ENCODE data around the gene DPYSL5. TPM values are rescaled to one million over a fixed set of nuclear protein-coding genes. Genes with fewer than 3 reads are reported as not detected.

The DPYSL5 gene
- total and polyA plus RNA-seq, 4 donors: not detected

GRCh38 chr2:26860211-26860850 is 12.4 kb downstream of the DPYSL5 start:
- Histone ChIP-seq H3K36me3 (ENCODE audit: control insufficient read depth in 4 of 4, insufficient read depth in 3 of 4, low read depth in 1 of 4, low read length in 3 of 4) (no peaks in the 10 kb centered on the region), H3K9ac (ENCODE audit: low read depth in 1 of 2, low read length in 2 of 2) (no peak overlapping the region), H3K27ac (ENCODE audit: low read depth in 1 of 2, low read length in 2 of 2) (no peak overlapping the region), H3K4me1 (ENCODE audit: control insufficient read depth in 4 of 4, insufficient read depth in 4 of 4, low read length in 3 of 4) (no peaks in the 10 kb centered on the region), H3K4me3 (ENCODE audit: low read depth in 1 of 3, low read length in 3 of 3) (no peak overlapping the region), H3K27me3 (ENCODE audit: control insufficient read depth in 4 of 4, insufficient read depth in 4 of 4, low read length in 3 of 4) (peaks cover 0 to 8% (median 3%) of the 10 kb centered on the region in 4 donors), H3K9me3 (ENCODE audit: control insufficient read depth in 4 of 4, low read length in 3 of 4) (no peaks in the 10 kb centered on the region)
- 65% methylated on average over 3 of the region's 3 CpGs for WGBS
- no peak for DNase-seq (ENCODE audit: low spot score)
- TF ChIP-seq HNF4G (IDR thresholded peaks at IDR 0.05) (no peak), SP1 (IDR thresholded peaks at IDR 0.05) (no peak), GABPA (IDR thresholded peaks at IDR 0.05 in 1 of 2, conservative IDR thresholded peaks at IDR 0.05 in 1 of 2) (no peak), EGR1 (IDR thresholded peaks at IDR 0.05; ENCODE audit: low read depth in 2 of 2) (no peak), NR2F2 (IDR thresholded peaks at IDR 0.05) (no peak)

GRCh38 chr2:26861610-26862224 is 13.8 kb downstream of the DPYSL5 start:
- no peak for TF ChIP-seq SP1 (IDR thresholded peaks at IDR 0.05)
- TF ChIP-seq TAF1 (conservative IDR thresholded peaks at IDR 0.05): no peak
- no peak for TF ChIP-seq YY1 (IDR thresholded peaks at IDR 0.05)
- TF ChIP-seq RXRA (IDR thresholded peaks at IDR 0.05): no peak
- no peak for TF ChIP-seq HNF4G (IDR thresholded peaks at IDR 0.05)
- TF ChIP-seq JUND (IDR thresholded peaks at IDR 0.05): no peak
- no peak for TF ChIP-seq MAX (IDR thresholded peaks at IDR 0.05)
- no peak for TF ChIP-seq ZBTB33 (IDR thresholded peaks at IDR 0.05)
- TF ChIP-seq RAD21 (IDR thresholded peaks at IDR 0.05): no peak
- Histone ChIP-seq H3K4me1 (ENCODE audit: control insufficient read depth in 4 of 4, insufficient read depth in 4 of 4, low read length in 3 of 4) (no peaks in the 10 kb centered on the region), H3K27me3 (ENCODE audit: control insufficient read depth in 4 of 4, insufficient read depth in 4 of 4, low read length in 3 of 4) (peaks cover 0 to 8% (median 3%) of the 10 kb centered on the region in 4 donors), H3K9me3 (ENCODE audit: control insufficient read depth in 4 of 4, low read length in 3 of 4) (no peaks in the 10 kb centered on the region), H3K9ac (ENCODE audit: low read depth in 1 of 2, low read length in 2 of 2) (no peak overlapping the region), H3K4me3 (ENCODE audit: low read depth in 1 of 3, low read length in 3 of 3) (no peak overlapping the region), H3K36me3 (ENCODE audit: control insufficient read depth in 4 of 4, insufficient read depth in 3 of 4, low read depth in 1 of 4, low read length in 3 of 4) (no peaks in the 10 kb centered on the region), H3K27ac (ENCODE audit: low read depth in 1 of 2, low read length in 2 of 2) (no peak overlapping the region)
- DNase-seq (ENCODE audit: low spot score): no peak
- 56% methylated on average over 2 of the region's 2 CpGs for WGBS

GRCh38 chr2:26864226-26864625 is 16.3 kb downstream of the DPYSL5 start:
- Histone ChIP-seq H3K27ac (ENCODE audit: low read depth in 1 of 2, low read length in 2 of 2) (no peak overlapping the region), H3K9ac (ENCODE audit: low read depth in 1 of 2, low read length in 2 of 2) (no peak overlapping the region), H3K27me3 (ENCODE audit: control insufficient read depth in 4 of 4, insufficient read depth in 4 of 4, low read length in 3 of 4) (peaks cover 0 to 8% (median 3%) of the 10 kb centered on the region in 4 donors), H3K9me3 (ENCODE audit: control insufficient read depth in 4 of 4, low read length in 3 of 4) (no peaks in the 10 kb centered on the region), H3K4me3 (ENCODE audit: low read depth in 1 of 3, low read length in 3 of 3) (no peak overlapping the region), H3K36me3 (ENCODE audit: control insufficient read depth in 4 of 4, insufficient read depth in 3 of 4, low read depth in 1 of 4, low read length in 3 of 4) (no peaks in the 10 kb centered on the region), H3K4me1 (ENCODE audit: control insufficient read depth in 4 of 4, insufficient read depth in 4 of 4, low read length in 3 of 4) (no peaks in the 10 kb centered on the region)
- WGBS: 77% methylated on average over 2 of the region's 2 CpGs
- TF ChIP-seq MAX (IDR thresholded peaks at IDR 0.05): no peak
- TF ChIP-seq FOXA2 (IDR thresholded peaks at IDR 0.05): no peak
- no peak for TF ChIP-seq NR2F2 (IDR thresholded peaks at IDR 0.05)
- no peak for TF ChIP-seq REST (IDR thresholded peaks at IDR 0.05)
- DNase-seq (ENCODE audit: low spot score): no peak

Measured in liver (tissue), 9 donors.